ENCODE data around the gene FARS2. TPM values are rescaled to one million over a fixed set of nuclear protein-coding genes. Genes with fewer than 3 reads are reported as not detected.

FARS2 gene
- total RNA-seq, 1 donor from 2014 or later = 18.3 TPM

GRCh38 chr6:5412017-5412416 lies 150.7 kb downstream of the FARS2 start:
- no peak for ATAC-seq
- H3K9me3 ChIP-seq = no peaks in the 10 kb centered on the region

GRCh38 chr6:5412663-5413062 lies 151.3 kb downstream of the FARS2 start:
- intact Hi-C loops (cut with DNase I) = no loop called here
- Histone ChIP-seq H3K4me3 (no peak overlapping the region), H3K27ac (no peak overlapping the region), H3K27me3 (no peaks in the 10 kb centered on the region), H3K36me3 (no peaks in the 10 kb centered on the region), H3K4me1 (no peaks in the 10 kb centered on the region), H3K9me3 (no peaks in the 10 kb centered on the region)
- DNase-seq (no peak), ATAC-seq (no peak)
- TF ChIP-seq, protein P1, sequence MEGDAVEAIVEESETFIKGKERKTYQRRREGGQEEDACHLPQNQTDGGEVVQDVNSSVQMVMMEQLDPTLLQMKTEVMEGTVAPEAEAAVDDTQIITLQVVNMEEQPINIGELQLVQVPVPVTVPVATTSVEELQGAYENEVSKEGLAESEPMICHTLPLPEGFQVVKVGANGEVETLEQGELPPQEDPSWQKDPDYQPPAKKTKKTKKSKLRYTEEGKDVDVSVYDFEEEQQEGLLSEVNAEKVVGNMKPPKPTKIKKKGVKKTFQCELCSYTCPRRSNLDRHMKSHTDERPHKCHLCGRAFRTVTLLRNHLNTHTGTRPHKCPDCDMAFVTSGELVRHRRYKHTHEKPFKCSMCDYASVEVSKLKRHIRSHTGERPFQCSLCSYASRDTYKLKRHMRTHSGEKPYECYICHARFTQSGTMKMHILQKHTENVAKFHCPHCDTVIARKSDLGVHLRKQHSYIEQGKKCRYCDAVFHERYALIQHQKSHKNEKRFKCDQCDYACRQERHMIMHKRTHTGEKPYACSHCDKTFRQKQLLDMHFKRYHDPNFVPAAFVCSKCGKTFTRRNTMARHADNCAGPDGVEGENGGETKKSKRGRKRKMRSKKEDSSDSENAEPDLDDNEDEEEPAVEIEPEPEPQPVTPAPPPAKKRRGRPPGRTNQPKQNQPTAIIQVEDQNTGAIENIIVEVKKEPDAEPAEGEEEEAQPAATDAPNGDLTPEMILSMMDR (IDR thresholded peaks at IDR 0.05) = no peak

More at GRCh38 chr6:5412017-5412416, 150.7 kb downstream of the FARS2 start:
- TF ChIP-seq, protein P1 (IDR thresholded peaks at IDR 0.05) = no peak
- Histone ChIP-seq H3K36me3 (no peaks in the 10 kb centered on the region), H3K27me3 (no peaks in the 10 kb centered on the region), H3K27ac (no peak overlapping the region), H3K4me3 (no peak overlapping the region), H3K4me1 (no peaks in the 10 kb centered on the region)
- intact Hi-C loops (cut with DNase I) = no loop called here
- DNase-seq = no peak

- no peak overlapping the region for H3K4me3 ChIP-seq
- no peaks in the 10 kb centered on the region for H3K36me3 ChIP-seq
- intact Hi-C loops (cut with DNase I) = no loop called here
- no peak overlapping the region for H3K27ac ChIP-seq
- no peaks in the 10 kb centered on the region for H3K27me3 ChIP-seq
- TF ChIP-seq, protein P1 (IDR thresholded peaks at IDR 0.05) = no peak
- DNase-seq (no peak), ATAC-seq (no peak)
- no peaks in the 10 kb centered on the region for H3K9me3 ChIP-seq
- no peaks in the 10 kb centered on the region for H3K4me1 ChIP-seq
Measured at GRCh38 chr6:5416250-5416649, 154.9 kb downstream of the FARS2 start.

- Histone ChIP-seq H3K4me1 (no peaks in the 10 kb centered on the region), H3K36me3 (no peaks in the 10 kb centered on the region), H3K27ac (no peak overlapping the region), H3K4me3 (no peak overlapping the region), H3K27me3 (no peaks in the 10 kb centered on the region), H3K9me3 (no peaks in the 10 kb centered on the region)
- ATAC-seq (peak; percentile 74), DNase-seq (no peak)
- intact Hi-C loops (cut with DNase I) = no loop called here
- TF ChIP-seq, protein P1 (IDR thresholded peaks at IDR 0.05) = peak; percentile 32
Measured at GRCh38 chr6:5422321-5422915, 161.1 kb downstream of the FARS2 start.

GRCh38 chr6:5423251-5423650 lies 161.9 kb downstream of the FARS2 start:
- ATAC-seq (no peak), DNase-seq (no peak)
- no peaks in the 10 kb centered on the region for H3K27me3 ChIP-seq
- no peak overlapping the region for H3K4me3 ChIP-seq
- H3K4me1 ChIP-seq = no peaks in the 10 kb centered on the region
- H3K27ac ChIP-seq = no peak overlapping the region
- intact Hi-C loops (cut with DNase I) = no loop called here
- no peaks in the 10 kb centered on the region for H3K36me3 ChIP-seq
- TF ChIP-seq, protein P1 (IDR thresholded peaks at IDR 0.05) = no peak
- no peaks in the 10 kb centered on the region for H3K9me3 ChIP-seq

GRCh38 chr6:5424726-5425125 lies 163.4 kb downstream of the FARS2 start:
- H3K4me1 ChIP-seq = no peaks in the 10 kb centered on the region
- DNase-seq (no peak), ATAC-seq (no peak)
- no peaks in the 10 kb centered on the region for H3K9me3 ChIP-seq
- TF ChIP-seq, protein P1 (IDR thresholded peaks at IDR 0.05) = no peak
- H3K27me3 ChIP-seq = no peaks in the 10 kb centered on the region
- intact Hi-C loops (cut with DNase I) = no loop called here
- H3K36me3 ChIP-seq = no peaks in the 10 kb centered on the region
- no peak overlapping the region for H3K27ac ChIP-seq
- no peak overlapping the region for H3K4me3 ChIP-seq

Measured in upper lobe of right lung (tissue), 1 donor.